GM10248 (cell line): ENCODE results near the gene PRDM16.
"Not testable (repeated sequence)": the region's sequence is repeated elsewhere in the genome, so short reads cannot be mapped to it uniquely, and the experiment has no call there.

Experiments used
- CTCF ChIA-PET: fragments of 300-600 bp; sonication (Branson Sonifier 250); formaldehyde crosslinking; extraction: SDS; loops from one replicate; lab custom pipeline; 2021; ENCODE audit warnings: antibody characterized with exemption; lab: Yijun Ruan, JAX
- POLR2A ChIA-PET: fragments of 350-650 bp; sonication (Branson Sonifier 250); formaldehyde crosslinking; extraction: SDS; loops from one replicate; lab custom pipeline; 2020; ENCODE audit warnings: antibody characterized with exemption; lab: Yijun Ruan, JAX
- DNase-seq: peaks from one replicate; pipeline ENCODE4 v3.0.0; 2012; ENCODE audit errors: extremely low spot score
- CTCF ChIP-seq: IDR thresholded peaks from 2 replicates; pipeline ENCODE4 v1.5.1; 2012; ENCODE audit warnings: mild to moderate bottlenecking, low read depth; ENCODE audit errors: extremely low read depth, missing control alignments, control extremely low read depth

PRDM16 gene

GRCh38 chr1:3282186-3282585 is 213.2 kb downstream of the PRDM16 start:
- ChIA-PET CTCF (no interaction called here), POLR2A (no interaction called here)
- DNase-seq: no peak
- TF ChIP-seq CTCF: no peak

GRCh38 chr1:3282656-3283430 is 213.8 kb downstream of the PRDM16 start:
- POLR2A ChIA-PET: no interaction called here
- CTCF ChIA-PET: no interaction called here
- DNase-seq: no peak
- no peak for TF ChIP-seq CTCF

GRCh38 chr1:3283849-3284248 is 214.8 kb downstream of the PRDM16 start:
- no peak for DNase-seq
- ChIA-PET CTCF (no interaction called here), POLR2A (no interaction called here)
- peak; percentile 24 for TF ChIP-seq CTCF

- DNase-seq: no peak
- ChIA-PET CTCF (no interaction called here), POLR2A (no interaction called here)
- no peak for TF ChIP-seq CTCF
Measured at GRCh38 chr1:3284691-3285090, 215.7 kb downstream of the PRDM16 start.

- ChIA-PET POLR2A (no interaction called here), CTCF (no interaction called here)
- TF ChIP-seq CTCF: no peak
- DNase-seq: no peak
Measured at GRCh38 chr1:3285106-3285740, 216.2 kb downstream of the PRDM16 start.

- POLR2A ChIA-PET, CTCF ChIA-PET, DNase-seq: not testable (repeated sequence)
Measured at GRCh38 chr1:3287095-3287494, 218.1 kb downstream of the PRDM16 start.

GRCh38 chr1:3287656-3288160 is 218.7 kb downstream of the PRDM16 start:
- CTCF ChIA-PET: no interaction called here

More at GRCh38 chr1:3287656-3288160, 218.7 kb downstream of the PRDM16 start:
- no peak for DNase-seq
- no peak for TF ChIP-seq CTCF
- POLR2A ChIA-PET: no interaction called here
